Measurements from ENCODE around the gene RNF138. TPM values are rescaled to one million over a fixed set of nuclear protein-coding genes. Genes with fewer than 3 reads are reported as not detected.

RNF138 gene
- total and polyA plus RNA-seq, 2 of the 8 experiments (the other 6 are each of a cell fraction or from before 2014, with no cell fraction given) = 29.2 to 109 TPM

DNA sequence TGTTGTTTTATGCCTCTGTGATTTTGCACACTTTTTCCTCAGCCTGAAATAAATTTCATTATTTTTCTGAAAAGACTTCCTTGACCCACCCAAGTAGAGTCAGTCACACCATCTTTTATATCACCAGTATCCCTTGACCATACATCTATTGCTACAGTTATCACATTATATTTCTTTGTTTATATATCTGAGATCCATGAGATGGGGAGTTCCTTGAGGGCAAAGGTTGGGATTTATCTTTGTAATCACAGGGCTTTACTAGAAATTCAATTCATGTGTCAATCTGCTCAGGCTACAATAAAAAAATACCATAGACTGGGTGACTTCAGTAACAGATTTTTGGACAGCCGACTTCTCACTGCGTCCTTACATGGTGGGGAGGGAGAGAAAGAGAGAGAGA lies 12.8 kb upstream of the RNF138 start (continued):
- no peak for TF ChIP-seq NANOG (IDR thresholded peaks at IDR 0.05; ENCODE audit: insufficient read depth, low read depth, low read length, poor library complexity, severe bottlenecking)
- no peak for TF ChIP-seq FOSL1 (IDR thresholded peaks at IDR 0.05; ENCODE audit: insufficient read depth, low read depth, low read length)
- TF ChIP-seq CHD1 (IDR thresholded peaks at IDR 0.05; ENCODE audit: low read depth, low read length) = no peak
